ENCODE measurements around the gene MAP4K5. TPM values are rescaled to one million over a fixed set of nuclear protein-coding genes. Genes with fewer than 3 reads are reported as not detected.

Gene MAP4K5
- total RNA-seq, 1 experiment from 2014 or later = 42.7 TPM

DNA sequence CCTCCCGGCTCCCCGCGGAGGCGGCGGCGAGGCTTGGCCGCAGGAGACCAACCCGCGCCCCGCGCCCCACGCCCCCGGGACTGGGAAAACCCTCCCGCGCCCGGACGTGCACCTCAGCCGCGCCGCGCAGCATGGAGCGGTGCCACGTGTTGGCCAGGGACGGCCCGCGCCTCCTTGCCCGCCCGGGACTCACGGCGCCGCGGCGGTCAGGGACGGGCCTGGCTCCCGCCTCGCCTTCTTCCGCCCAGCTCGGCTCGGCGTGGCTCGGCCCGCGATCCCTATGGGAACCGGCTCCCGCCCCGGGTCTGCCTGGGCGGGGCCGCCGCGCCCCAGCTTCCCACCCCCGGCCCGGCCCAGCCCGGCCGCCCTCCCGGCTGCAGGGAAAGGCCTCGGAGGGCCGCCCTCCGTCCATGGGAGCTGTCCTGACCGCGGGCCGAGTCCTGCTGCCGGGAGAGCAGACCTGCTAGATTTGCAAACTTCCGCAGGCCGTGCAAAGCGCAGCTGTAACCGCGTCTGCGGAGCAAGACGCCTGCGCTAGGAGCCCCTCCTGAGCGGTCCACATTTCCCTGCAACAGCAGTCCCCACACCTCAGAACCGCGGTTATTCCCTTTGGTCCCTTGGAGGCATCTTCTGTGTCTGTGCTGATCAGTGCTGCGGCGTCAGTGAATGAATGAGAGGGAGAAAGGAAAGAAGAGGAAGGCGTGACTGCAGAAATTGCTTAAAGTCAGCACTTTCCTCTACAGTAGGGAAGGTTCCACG lies 135.6 kb downstream of the MAP4K5 start, which contains the start of gene CDKL1:
CDKL1 (minus strand) TSS at position 251 of the 759 bp plus-strand sequence. CDS start 1,013 bp downstream, outside the sequence.
- H3K4me1 Mint-ChIP-seq = peaks cover 17 to 30% of the 10 kb centered on the region in 2 experiments
- H3K27me3 Mint-ChIP-seq (ENCODE audit: low read depth) = peaks cover 39% of the 10 kb centered on the region
- no peak within 1 kb of the TSS for H3K23ac ChIP-seq (ENCODE audit: insufficient read length, low read depth, low read length)
- H3K27ac ChIP-seq (ENCODE audit: insufficient read length, low read depth, low read length) = no peak within 1 kb of the TSS
- H3K79me1 ChIP-seq (ENCODE audit: insufficient read depth, low read depth, low read length, poor library complexity, severe bottlenecking) = no peaks in the 10 kb centered on the region
- H3K9me3 Mint-ChIP-seq = no peaks in the 10 kb centered on the region; a peak in 1 of 5 replicates
- H2BK12ac ChIP-seq (ENCODE audit: insufficient read length, low read depth, low read length) = no peak within 1 kb of the TSS
- H3K4me1 ChIP-seq (ENCODE audit: insufficient read depth, low read length) = peaks cover 6% of the 10 kb centered on the region; the same call in 1 of the 2 replicates
- peak within 1 kb of the TSS; percentile 68 to 88 for H3K4me3 Mint-ChIP-seq
- H3K56ac ChIP-seq (ENCODE audit: insufficient read length, low read depth, low read length) = no peak within 1 kb of the TSS
- no peak within 1 kb of the TSS for H4K5ac ChIP-seq (ENCODE audit: insufficient read length, low read depth, low read length)
- H3K79me2 ChIP-seq (ENCODE audit: insufficient read depth, low read length) = no peaks in the 10 kb centered on the region
- H2BK15ac ChIP-seq (ENCODE audit: low read depth, low read length) = no peak within 1 kb of the TSS
- H3K27me3 ChIP-seq (ENCODE audit: insufficient read depth, low read length) = no peaks in the 10 kb centered on the region; the same call in 1 of the 2 replicates
- peak; percentile 77 for DNase-seq
- H2BK5ac ChIP-seq (ENCODE audit: insufficient read length, low read length) = no peak within 1 kb of the TSS
- H3K4ac ChIP-seq (ENCODE audit: low read depth, low read length) = no peak within 1 kb of the TSS
- H3K9ac ChIP-seq (ENCODE audit: extremely low read depth, insufficient read length, low read length) = peak within 1 kb of the TSS; percentile 20
- peak within 1 kb of the TSS; percentile 100 for H3K4me2 ChIP-seq (ENCODE audit: insufficient read depth, insufficient read length, low read length)
- no peak within 1 kb of the TSS for H3K18ac ChIP-seq (ENCODE audit: insufficient read length, low read depth, low read length)
- TF ChIP-seq, protein P1, sequence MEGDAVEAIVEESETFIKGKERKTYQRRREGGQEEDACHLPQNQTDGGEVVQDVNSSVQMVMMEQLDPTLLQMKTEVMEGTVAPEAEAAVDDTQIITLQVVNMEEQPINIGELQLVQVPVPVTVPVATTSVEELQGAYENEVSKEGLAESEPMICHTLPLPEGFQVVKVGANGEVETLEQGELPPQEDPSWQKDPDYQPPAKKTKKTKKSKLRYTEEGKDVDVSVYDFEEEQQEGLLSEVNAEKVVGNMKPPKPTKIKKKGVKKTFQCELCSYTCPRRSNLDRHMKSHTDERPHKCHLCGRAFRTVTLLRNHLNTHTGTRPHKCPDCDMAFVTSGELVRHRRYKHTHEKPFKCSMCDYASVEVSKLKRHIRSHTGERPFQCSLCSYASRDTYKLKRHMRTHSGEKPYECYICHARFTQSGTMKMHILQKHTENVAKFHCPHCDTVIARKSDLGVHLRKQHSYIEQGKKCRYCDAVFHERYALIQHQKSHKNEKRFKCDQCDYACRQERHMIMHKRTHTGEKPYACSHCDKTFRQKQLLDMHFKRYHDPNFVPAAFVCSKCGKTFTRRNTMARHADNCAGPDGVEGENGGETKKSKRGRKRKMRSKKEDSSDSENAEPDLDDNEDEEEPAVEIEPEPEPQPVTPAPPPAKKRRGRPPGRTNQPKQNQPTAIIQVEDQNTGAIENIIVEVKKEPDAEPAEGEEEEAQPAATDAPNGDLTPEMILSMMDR (conservative IDR thresholded peaks at IDR 0.05) = no peak
- H3K9me3 ChIP-seq (ENCODE audit: control insufficient read depth, low read depth, low read length) = no peaks in the 10 kb centered on the region
- no CpG with 5 or more reads among the region's 77 CpGs for WGBS (ENCODE audit: extremely low coverage, insufficient read length, low lambda C conversion rate)
- peaks cover 0 to 3% (median 0%) of the 10 kb centered on the region in 3 experiments; a peak in 2 of 7 replicates for H3K36me3 Mint-ChIP-seq (ENCODE audit: insufficient read depth in 1 of 3, low read depth in 3 of 3)
- H3K23me2 ChIP-seq (ENCODE audit: insufficient read length, low read depth, low read length, poor library complexity, severe bottlenecking) = peaks cover 10% of the 10 kb centered on the region
- no peak within 1 kb of the TSS for H4K8ac ChIP-seq (replicated peaks; ENCODE audit: insufficient read length, low read depth, low read length)
- no peak within 1 kb of the TSS for H2BK20ac ChIP-seq (ENCODE audit: low read depth, low read length, poor library complexity, severe bottlenecking)
- H3K27ac Mint-ChIP-seq = peak within 1 kb of the TSS in 1 of 3 experiments; percentile 58; a peak in 1 of 7 replicates
- no peak within 1 kb of the TSS for H4K91ac ChIP-seq (ENCODE audit: insufficient read length, low read depth, low read length)
- H2AK5ac ChIP-seq (ENCODE audit: insufficient read length, low read length) = no peak within 1 kb of the TSS
- no peaks in the 10 kb centered on the region for H4K20me1 ChIP-seq (ENCODE audit: control insufficient read depth, insufficient read depth, insufficient read length)
- H3K14ac ChIP-seq (ENCODE audit: insufficient read depth, low read length) = peak within 1 kb of the TSS; percentile 69
- peak within 1 kb of the TSS; percentile 14 for H2AFZ ChIP-seq (ENCODE audit: low read length)
- no peak within 1 kb of the TSS for H2BK120ac ChIP-seq (ENCODE audit: low read depth, low read length, poor library complexity, severe bottlenecking)
- H3T11ph ChIP-seq (ENCODE audit: low read length) = no peak within 1 kb of the TSS

All from H9 (cell line).